ENCODE measurements around the gene KMT2A. TPM values are rescaled to one million over a fixed set of nuclear protein-coding genes. Genes with fewer than 3 reads are reported as not detected.
"Not testable (repeated sequence)": the region's sequence is repeated elsewhere in the genome, so short reads cannot be mapped to it uniquely, and the experiment has no call there.

Gene KMT2A
- total RNA-seq, 1 donor from 2014 or later, result 63.6 TPM

- Histone ChIP-seq H3K4me1 (no peaks in the 10 kb centered on the region), H4K20me1 (ENCODE audit: low read depth) (peaks cover 99% of the 10 kb centered on the region), H3K4me2 (no peak overlapping the region), H2AFZ (replicated peaks) (no peak overlapping the region), H3F3A (ENCODE audit: low read depth) (peaks cover 18% of the 10 kb centered on the region), H3K36me3 (no peaks in the 10 kb centered on the region), H3K27ac (no peak overlapping the region), H3K9me3 (ENCODE audit: low read depth) (no peaks in the 10 kb centered on the region), H3K9ac (no peak overlapping the region), H3K79me2 (ENCODE audit: low read depth) (peaks cover 100% of the 10 kb centered on the region), H3K4me3 (no peak overlapping the region), H3K27me3 (no peaks in the 10 kb centered on the region)
- TF ChIP-seq EZH2 (IDR thresholded peaks at IDR 0.05), result no peak
- H3K9me3 Mint-ChIP-seq, result no peaks in the 10 kb centered on the region
- H3K27ac Mint-ChIP-seq, result no peak overlapping the region
- peak; percentile 14 for DNase-seq (ENCODE audit: low spot score)
- peaks cover 4% of the 10 kb centered on the region for H3K4me1 Mint-ChIP-seq
- H3K27me3 Mint-ChIP-seq (ENCODE audit: insufficient read depth, low read depth), result no peaks in the 10 kb centered on the region
- peaks cover 5% of the 10 kb centered on the region for H3K36me3 Mint-ChIP-seq
- no peak overlapping the region for H3K4me3 Mint-ChIP-seq
Measured at GRCh38 chr11:118462178-118462577, 25.9 kb downstream of the KMT2A start.

- not testable (repeated sequence) for H3K4me3 ChIP-seq; H3K9me3 ChIP-seq (ENCODE audit: low read depth); H3K36me3 ChIP-seq; H3K9ac ChIP-seq; H3F3A ChIP-seq (ENCODE audit: low read depth); H2AFZ ChIP-seq (replicated peaks); H3K4me2 ChIP-seq; H3K27ac ChIP-seq; H3K27me3 Mint-ChIP-seq (ENCODE audit: insufficient read depth, low read depth); H3K9me3 Mint-ChIP-seq; H3K4me1 Mint-ChIP-seq; DNase-seq (ENCODE audit: low spot score); H3K4me3 Mint-ChIP-seq; H3K27me3 ChIP-seq; H3K27ac Mint-ChIP-seq
- H3K79me2 ChIP-seq (ENCODE audit: low read depth), result peaks cover 98% of the 10 kb centered on the region
- H3K4me1 ChIP-seq, result peaks cover 26% of the 10 kb centered on the region
- peaks cover 99% of the 10 kb centered on the region for H4K20me1 ChIP-seq (ENCODE audit: low read depth)
- peaks cover 26% of the 10 kb centered on the region for H3K36me3 Mint-ChIP-seq
Measured at GRCh38 chr11:118468968-118469367, 32.7 kb downstream of the KMT2A start.

DNA sequence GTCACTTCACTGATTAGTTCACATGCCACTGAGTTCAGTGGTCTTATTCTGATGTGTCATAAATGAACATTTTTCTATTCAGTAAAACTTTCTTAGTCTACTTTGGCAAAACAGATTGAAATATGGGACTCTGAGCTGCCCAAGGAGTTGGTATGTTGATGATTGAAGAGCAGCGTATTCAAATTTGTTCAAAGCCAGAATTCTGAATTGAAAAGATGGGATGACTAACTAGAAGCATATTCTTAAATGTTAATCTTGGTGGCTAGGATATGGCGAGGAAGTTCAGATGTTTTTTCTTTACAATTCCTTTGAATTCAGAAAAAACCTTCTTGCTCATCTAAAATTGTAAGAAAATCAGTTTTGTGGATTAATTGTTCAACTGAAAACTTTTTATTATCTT lies 34.7 kb downstream of the KMT2A start:
- no peak overlapping the region for H2AFZ ChIP-seq (replicated peaks)
- H3K9ac ChIP-seq, result no peak overlapping the region
- peak overlapping the region; percentile 64 for H3K27ac ChIP-seq
- H3F3A ChIP-seq (ENCODE audit: low read depth), result peaks cover 8% of the 10 kb centered on the region
- H3K79me2 ChIP-seq (ENCODE audit: low read depth), result peaks cover 91% of the 10 kb centered on the region
- no peaks in the 10 kb centered on the region for H3K9me3 ChIP-seq (ENCODE audit: low read depth)
- H3K27me3 ChIP-seq, result no peaks in the 10 kb centered on the region
- peaks cover 100% of the 10 kb centered on the region for H4K20me1 ChIP-seq (ENCODE audit: low read depth)
- H3K4me3 ChIP-seq, result no peak overlapping the region
- H3K36me3 ChIP-seq, result peaks cover 5% of the 10 kb centered on the region
- Mint-ChIP-seq H3K27me3 (ENCODE audit: insufficient read depth, low read depth) (no peaks in the 10 kb centered on the region), H3K9me3 (no peaks in the 10 kb centered on the region), H3K27ac (no peak overlapping the region), H3K4me1 (peaks cover 4% of the 10 kb centered on the region), H3K4me3 (no peak overlapping the region), H3K36me3 (peaks cover 31% of the 10 kb centered on the region)
- H3K4me2 ChIP-seq, result peak overlapping the region; percentile 45
- H3K4me1 ChIP-seq, result peaks cover 26% of the 10 kb centered on the region
- no peak for TF ChIP-seq EZH2 (IDR thresholded peaks at IDR 0.05)
- TF ChIP-seq, protein P1, sequence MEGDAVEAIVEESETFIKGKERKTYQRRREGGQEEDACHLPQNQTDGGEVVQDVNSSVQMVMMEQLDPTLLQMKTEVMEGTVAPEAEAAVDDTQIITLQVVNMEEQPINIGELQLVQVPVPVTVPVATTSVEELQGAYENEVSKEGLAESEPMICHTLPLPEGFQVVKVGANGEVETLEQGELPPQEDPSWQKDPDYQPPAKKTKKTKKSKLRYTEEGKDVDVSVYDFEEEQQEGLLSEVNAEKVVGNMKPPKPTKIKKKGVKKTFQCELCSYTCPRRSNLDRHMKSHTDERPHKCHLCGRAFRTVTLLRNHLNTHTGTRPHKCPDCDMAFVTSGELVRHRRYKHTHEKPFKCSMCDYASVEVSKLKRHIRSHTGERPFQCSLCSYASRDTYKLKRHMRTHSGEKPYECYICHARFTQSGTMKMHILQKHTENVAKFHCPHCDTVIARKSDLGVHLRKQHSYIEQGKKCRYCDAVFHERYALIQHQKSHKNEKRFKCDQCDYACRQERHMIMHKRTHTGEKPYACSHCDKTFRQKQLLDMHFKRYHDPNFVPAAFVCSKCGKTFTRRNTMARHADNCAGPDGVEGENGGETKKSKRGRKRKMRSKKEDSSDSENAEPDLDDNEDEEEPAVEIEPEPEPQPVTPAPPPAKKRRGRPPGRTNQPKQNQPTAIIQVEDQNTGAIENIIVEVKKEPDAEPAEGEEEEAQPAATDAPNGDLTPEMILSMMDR (IDR thresholded peaks at IDR 0.05), result no peak
- no peak for TF ChIP-seq EZH2phosphoT487 (IDR thresholded peaks at IDR 0.05)
- no peak for DNase-seq (ENCODE audit: low spot score)

DNA sequence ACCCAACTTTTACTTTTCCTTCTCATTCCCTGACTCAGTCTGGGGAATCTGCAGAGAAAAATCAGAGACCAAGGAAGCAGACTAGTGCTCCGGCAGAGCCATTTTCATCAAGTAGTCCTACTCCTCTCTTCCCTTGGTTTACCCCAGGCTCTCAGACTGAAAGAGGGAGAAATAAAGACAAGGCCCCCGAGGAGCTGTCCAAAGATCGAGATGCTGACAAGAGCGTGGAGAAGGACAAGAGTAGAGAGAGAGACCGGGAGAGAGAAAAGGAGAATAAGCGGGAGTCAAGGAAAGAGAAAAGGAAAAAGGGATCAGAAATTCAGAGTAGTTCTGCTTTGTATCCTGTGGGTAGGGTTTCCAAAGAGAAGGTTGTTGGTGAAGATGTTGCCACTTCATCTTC lies 37.2 kb downstream of the KMT2A start:
- H3K9me3 Mint-ChIP-seq, result no peaks in the 10 kb centered on the region
- Histone ChIP-seq H3K4me3 (no peak overlapping the region), H3K9me3 (ENCODE audit: low read depth) (no peaks in the 10 kb centered on the region), H3F3A (ENCODE audit: low read depth) (peaks cover 20% of the 10 kb centered on the region), H3K4me1 (peaks cover 26% of the 10 kb centered on the region), H3K36me3 (peaks cover 11% of the 10 kb centered on the region), H3K27ac (peak overlapping the region; percentile 22), H3K79me2 (ENCODE audit: low read depth) (peaks cover 83% of the 10 kb centered on the region), H3K9ac (no peak overlapping the region), H2AFZ (replicated peaks) (no peak overlapping the region), H4K20me1 (ENCODE audit: low read depth) (peaks cover 86% of the 10 kb centered on the region), H3K4me2 (no peak overlapping the region), H3K27me3 (no peaks in the 10 kb centered on the region)
- no peak overlapping the region for H3K4me3 Mint-ChIP-seq
- no peaks in the 10 kb centered on the region for H3K27me3 Mint-ChIP-seq (ENCODE audit: insufficient read depth, low read depth)
- peaks cover 45% of the 10 kb centered on the region for H3K36me3 Mint-ChIP-seq
- TF ChIP-seq EZH2 (IDR thresholded peaks at IDR 0.05) (no peak), EZH2phosphoT487 (IDR thresholded peaks at IDR 0.05) (no peak)
- TF ChIP-seq, protein P1 (IDR thresholded peaks at IDR 0.05), result no peak
- DNase-seq (ENCODE audit: low spot score), result no peak
- no peak overlapping the region for H3K27ac Mint-ChIP-seq
- peaks cover 4% of the 10 kb centered on the region for H3K4me1 Mint-ChIP-seq
